HepG2 (cell line): ENCODE measurements around the gene ACSM5. TPM values are rescaled to one million over a fixed set of nuclear protein-coding genes. Genes with fewer than 3 reads are reported as not detected.

Source experiments
- ATAC-seq: fragments of 200-7000 bp; cut with Tn5 transposase; 3 replicates; pipeline ENCODE4 v1.9.1; 2020; ENCODE audit warnings: mild to moderate bottlenecking, moderate library complexity
- BruUV-seq: library from RNA; stranded (reverse); fragments of 400-500 nt; replicated peaks from 2 replicates; lab custom pipeline; 2021; lab: Mats Ljungman, UMichigan
- CTCF ChIA-PET: fragments of 300-600 bp; formaldehyde crosslinking; extraction: SDS; loops from one replicate; lab custom pipeline; 2021; ENCODE audit warnings: low total read pairs, inconsistent platforms, low intra/inter-chr PET ratio; lab: Yijun Ruan, JAX
- POLR2A ChIA-PET: fragments of 350-600 bp; sonication (Branson Sonifier 250); formaldehyde crosslinking; loops from one replicate; lab custom pipeline; 2020; ENCODE audit warnings: antibody characterized with exemption, inconsistent platforms; lab: Yijun Ruan, JAX
- DNase-seq: peaks from one replicate; pipeline ENCODE4 v3.0.0-alpha.2; 2015; ENCODE audit warnings: low spot score
- FAIRE-seq: peaks from 3 replicates; lab custom pipeline; 2011; peaks lifted over from hg19 to GRCh38; lab: Jason Lieb, UNC
- H2AFZ ChIP-seq: one replicate; pipeline ENCODE4 v1.6.1; 2011; ENCODE audit warnings: low read length, inconsistent platforms
- H3K27ac ChIP-seq: fragments of 300-600 bp; 3 replicates; pipeline ENCODE4 v1.8.0; 2011; ENCODE audit warnings: mixed run types, mild to moderate bottlenecking, mixed read lengths, low read length, inconsistent platforms; ENCODE audit not compliant: insufficient read depth; ENCODE audit errors: extremely low read length
- H3K27me3 ChIP-seq, 2 experiments: fragments of 200-600 bp in 1 of 2; 2 replicates in 1 of 2; 3 replicates in 1 of 2; pipeline versions ENCODE4 v1.6.0 to v1.8.0; 2011; ENCODE audit warnings: low read length in 2 of 2, mild to moderate bottlenecking in 2 of 2, moderate library complexity in 2 of 2, inconsistent platforms in 1 of 2; ENCODE audit not compliant: insufficient read depth in 2 of 2, control insufficient read depth in 1 of 2
- H3K36me3 ChIP-seq, 2 experiments: fragments of 200-600 bp in 1 of 2; replicated peaks in 1 of 2; 2 replicates in 1 of 2; 3 replicates in 1 of 2; pipeline versions ENCODE4 v1.5.1 to v1.8.0; 2011; ENCODE audit warnings: low read length in 2 of 2, inconsistent platforms in 1 of 2; ENCODE audit not compliant: insufficient read depth in 2 of 2, control insufficient read depth in 1 of 2
- H3K4me1 ChIP-seq: 2 replicates; pipeline ENCODE4 v1.5.1; 2012; ENCODE audit warnings: low read length, inconsistent platforms; ENCODE audit not compliant: insufficient read depth
- H3K4me2 ChIP-seq: 2 replicates; pipeline ENCODE4 v1.6.0; 2011; ENCODE audit warnings: low read depth, low read length, inconsistent platforms
- H3K4me3 ChIP-seq, 3 experiments: fragments of 200-600 bp in 1 of 3; sonication (generic), shearing (Covaris generic) in 1 of 3; replicated peaks in 1 of 3; 2 replicates each; pipeline ENCODE4 v1.5.1; 2011 to 2016; ENCODE audit warnings: low read length in 3 of 3, inconsistent platforms in 2 of 3, low read depth in 2 of 3, mild to moderate bottlenecking in 2 of 3, control low read depth in 1 of 3, mixed read lengths in 1 of 3; ENCODE audit not compliant: insufficient read depth in 1 of 3
- H3K79me2 ChIP-seq: one replicate; pipeline ENCODE4 v1.6.1; 2011; ENCODE audit warnings: low read length, inconsistent platforms; ENCODE audit not compliant: insufficient read depth
- H3K9ac ChIP-seq: 2 replicates; pipeline ENCODE4 v1.6.0; 2011; ENCODE audit warnings: mild to moderate bottlenecking, low read depth, low read length, inconsistent platforms; ENCODE audit not compliant: insufficient read depth
- H3K9me3 ChIP-seq: 2 replicates; pipeline ENCODE4 v1.5.1; 2012; ENCODE audit warnings: mild to moderate bottlenecking, low read length
- H4K20me1 ChIP-seq: 2 replicates; pipeline ENCODE4 v1.6.0; 2011; ENCODE audit warnings: inconsistent platforms, mild to moderate bottlenecking, low read length, moderate library complexity; ENCODE audit not compliant: insufficient read depth
- HES4 ChIP-seq: sonication (generic); formaldehyde crosslinking; IDR thresholded peaks from 2 replicates; pipeline ENCODE4 v1.9.0; 2021; ENCODE audit warnings: mild to moderate bottlenecking, missing genetic modification reagents, borderline replicate concordance
- LCORL ChIP-seq, 2 experiments: fragments of 450-650 bp in 1 of 2; sonication (generic) in 1 of 2; formaldehyde crosslinking in 1 of 2; IDR thresholded peaks; 2 replicates each; pipeline versions ENCODE4 v1.5.0 to v1.6.1; 2017 to 2020; ENCODE audit warnings: antibody characterized with exemption in 1 of 2, missing genetic modification reagents in 1 of 2
- SALL1 ChIP-seq: sonication (generic); formaldehyde crosslinking; IDR thresholded peaks from 2 replicates; pipeline ENCODE4 v1.8.0; 2022; ENCODE audit warnings: mild to moderate bottlenecking, missing genetic modification reagents
- TBX2 ChIP-seq: sonication (generic); formaldehyde crosslinking; IDR thresholded peaks from 2 replicates; pipeline ENCODE4 v1.5.0; 2020; ENCODE audit warnings: missing genetic modification reagents, mild to moderate bottlenecking, borderline replicate concordance
- ZNF10 ChIP-seq: sonication (generic); formaldehyde crosslinking; IDR thresholded peaks from 2 replicates; pipeline ENCODE4 v1.4.0; 2020; ENCODE audit warnings: mild to moderate bottlenecking, low read depth, missing genetic modification reagents, borderline replicate concordance
- WGBS: methylation state at CpG from one replicate; pipeline ENCODE4 v1.1.6; 2017; ENCODE audit warnings: low lambda C conversion rate; 5-methylcytosine and 5-hydroxymethylcytosine counted together
- in situ Hi-C: cut with HindIII; loops from 2 replicates; pipeline ENCODE4 v1.10.0; 2017; ENCODE audit warnings: low pct_unique_long_range_greater_than_20kb; ENCODE audit not compliant: extremely low pct_ligation_motif_present
- intact Hi-C: fragments of 100-400 bp; cut with micrococcal nuclease; formaldehyde crosslinking; loops from one replicate; pipeline ENCODE4 v1.10.0; 2022; ENCODE audit not compliant: unreplicated experiment
- polyA plus RNA-seq, 8 experiments: library from polyadenylated mRNA; depleted of rRNA in 3 of 8; stranded (reverse) in 7 of 8; unstranded in 1 of 8; fragments of >200 nt; fragmentation: Illumina TruSeq in 4 of 8; extraction: Trizol in 4 of 8; gene quantifications; 2 replicates each; pipeline versions ENCODE4 v1.2.1 to v1.2.3, GENCODE V29; 2011 to 2016; ENCODE audit warnings: low read depth in 4 of 8, missing spikeins in 1 of 8, mixed read lengths in 1 of 8; ENCODE audit not compliant: insufficient read depth in 1 of 8
- total RNA-seq, 5 experiments: library from RNA; depleted of rRNA; stranded (reverse); fragments of >200 nt; fragmentation: Illumina TruSeq; extraction: Trizol; gene quantifications; 2 replicates each; pipeline ENCODE4 v1.2.3, GENCODE V29; 2016; ENCODE audit warnings: low read depth in 1 of 5
- TF ChIP-seq, protein P1 (sequence below): sonication (generic); formaldehyde crosslinking; IDR thresholded peaks from 2 replicates; pipeline ENCODE4 v1.5.0; 2020; ENCODE audit warnings: mild to moderate bottlenecking, missing genetic modification reagents
- TF ChIP-seq, protein P2 (sequence below), 2 experiments: sonication (generic) in 1 of 2; formaldehyde crosslinking in 1 of 2; IDR thresholded peaks; 2 replicates each; pipeline versions ENCODE4 v1.4.0 to v1.6.1; 2016 to 2020; ENCODE audit warnings: borderline replicate concordance in 1 of 2, low read depth in 1 of 2, mild to moderate bottlenecking in 1 of 2, missing genetic modification reagents in 1 of 2

The ACSM5 gene
- total and polyA plus RNA-seq, 2 of the 13 experiments (the other 11 are each of a cell fraction or from before 2014, with no cell fraction given) = 9.1 to 15.0 TPM

DNA sequence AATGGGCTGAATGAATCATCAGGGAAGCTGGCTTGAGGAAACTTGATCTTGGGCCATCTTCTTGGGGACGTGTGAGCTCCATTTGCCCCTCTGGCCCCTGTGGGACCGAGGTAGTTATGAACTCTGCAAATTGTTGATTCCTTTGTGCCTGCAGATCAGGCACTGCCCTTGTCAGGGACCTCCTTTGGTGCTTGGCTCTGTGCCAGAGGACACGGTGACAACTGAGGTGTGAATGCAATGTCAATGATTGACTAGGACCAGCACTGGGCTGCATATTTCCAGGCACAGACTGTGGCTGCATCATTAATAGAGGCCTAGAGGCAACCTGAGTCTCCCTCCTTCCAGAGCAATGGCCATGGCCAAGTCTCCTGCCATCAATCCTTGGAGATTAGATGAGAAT lies 28.6 kb upstream of the ACSM5 start:
- no peak for ATAC-seq
- ChIA-PET CTCF (no interaction called here), POLR2A (no interaction called here)
- Histone ChIP-seq H4K20me1 (no peaks in the 10 kb centered on the region), H3K9ac (no peak overlapping the region), H3K4me2 (no peak overlapping the region), H2AFZ (no peak overlapping the region), H3K4me3 (no peak overlapping the region), H3K27me3 (peaks cover 0 to 6% of the 10 kb centered on the region in 2 experiments; a peak in 1 of 5 replicates), H3K36me3 (no peaks in the 10 kb centered on the region), H3K27ac (no peak overlapping the region), H3K79me2 (no peaks in the 10 kb centered on the region), H3K9me3 (no peaks in the 10 kb centered on the region), H3K4me1 (peaks cover 12% of the 10 kb centered on the region)
- intact Hi-C loops = no loop called here
- no TSS peak for BruUV-seq
- in situ Hi-C loops = loop anchor here (25.0 kb wide), 1 partner anchor 793 kb away; no protein-coding TSS in a partner anchor
- TF ChIP-seq, protein P1, sequence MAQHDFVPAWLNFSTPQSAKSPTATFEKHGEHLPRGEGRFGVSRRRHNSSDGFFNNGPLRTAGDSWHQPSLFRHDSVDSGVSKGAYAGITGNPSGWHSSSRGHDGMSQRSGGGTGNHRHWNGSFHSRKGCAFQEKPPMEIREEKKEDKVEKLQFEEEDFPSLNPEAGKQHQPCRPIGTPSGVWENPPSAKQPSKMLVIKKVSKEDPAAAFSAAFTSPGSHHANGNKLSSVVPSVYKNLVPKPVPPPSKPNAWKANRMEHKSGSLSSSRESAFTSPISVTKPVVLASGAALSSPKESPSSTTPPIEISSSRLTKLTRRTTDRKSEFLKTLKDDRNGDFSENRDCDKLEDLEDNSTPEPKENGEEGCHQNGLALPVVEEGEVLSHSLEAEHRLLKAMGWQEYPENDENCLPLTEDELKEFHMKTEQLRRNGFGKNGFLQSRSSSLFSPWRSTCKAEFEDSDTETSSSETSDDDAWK (CRISPR knock-in tag) = no peak
- TF ChIP-seq SALL1 (CRISPR knock-in tag) (peak; percentile 9; the same call in 1 of the 2 replicates), LCORL (IDR thresholded peaks at IDR 0.05) (peak; percentile 83), LCORL (CRISPR knock-in tag; IDR thresholded peaks at IDR 0.05) (no peak), TBX2 (CRISPR knock-in tag) (peak; percentile 58), ZNF10 (CRISPR knock-in tag) (no peak), HES4 (0 out of 2 replicates have a peak, but pooled peaks have one; percentile 46)
- TF ChIP-seq, protein P2, sequence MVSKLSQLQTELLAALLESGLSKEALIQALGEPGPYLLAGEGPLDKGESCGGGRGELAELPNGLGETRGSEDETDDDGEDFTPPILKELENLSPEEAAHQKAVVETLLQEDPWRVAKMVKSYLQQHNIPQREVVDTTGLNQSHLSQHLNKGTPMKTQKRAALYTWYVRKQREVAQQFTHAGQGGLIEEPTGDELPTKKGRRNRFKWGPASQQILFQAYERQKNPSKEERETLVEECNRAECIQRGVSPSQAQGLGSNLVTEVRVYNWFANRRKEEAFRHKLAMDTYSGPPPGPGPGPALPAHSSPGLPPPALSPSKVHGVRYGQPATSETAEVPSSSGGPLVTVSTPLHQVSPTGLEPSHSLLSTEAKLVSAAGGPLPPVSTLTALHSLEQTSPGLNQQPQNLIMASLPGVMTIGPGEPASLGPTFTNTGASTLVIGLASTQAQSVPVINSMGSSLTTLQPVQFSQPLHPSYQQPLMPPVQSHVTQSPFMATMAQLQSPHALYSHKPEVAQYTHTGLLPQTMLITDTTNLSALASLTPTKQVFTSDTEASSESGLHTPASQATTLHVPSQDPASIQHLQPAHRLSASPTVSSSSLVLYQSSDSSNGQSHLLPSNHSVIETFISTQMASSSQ (IDR thresholded peaks at IDR 0.05; ENCODE audit: low read depth) = peak; percentile 68
- TF ChIP-seq, protein P2 (CRISPR knock-in tag; IDR thresholded peaks at IDR 0.05; ENCODE audit: borderline replicate concordance) = 0 out of 2 replicates have a peak, but pooled peaks have one; percentile 24
- DNase-seq = no peak
- WGBS = 0% methylated on average over 3 of the region's 3 CpGs
- no peak for FAIRE-seq
